GM19468 (cell line): Measurements from ENCODE around the gene RHOBTB3.
"Not testable (repeated sequence)": the region's sequence is repeated elsewhere in the genome, so short reads cannot be mapped to it uniquely, and the experiment has no call there.

Source experiments
- ATAC-seq: cut with Tn5 transposase; IDR thresholded peaks from one replicate; pipeline ENCODE4 v1.9.1; 2021; ENCODE audit warnings: mild to moderate bottlenecking, moderate library complexity, moderate number of reproducible peaks; ENCODE audit not compliant: unreplicated experiment; ENCODE audit errors: extremely low read depth

Gene RHOBTB3

GRCh38 chr5:95730730-95731570 is at the start of gene RHOBTB3:
TSS of gene RHOBTB3 (plus strand) at chr5:95731336. CDS start at chr5:95731683, 347 bp downstream.
- no peak for ATAC-seq

DNA sequence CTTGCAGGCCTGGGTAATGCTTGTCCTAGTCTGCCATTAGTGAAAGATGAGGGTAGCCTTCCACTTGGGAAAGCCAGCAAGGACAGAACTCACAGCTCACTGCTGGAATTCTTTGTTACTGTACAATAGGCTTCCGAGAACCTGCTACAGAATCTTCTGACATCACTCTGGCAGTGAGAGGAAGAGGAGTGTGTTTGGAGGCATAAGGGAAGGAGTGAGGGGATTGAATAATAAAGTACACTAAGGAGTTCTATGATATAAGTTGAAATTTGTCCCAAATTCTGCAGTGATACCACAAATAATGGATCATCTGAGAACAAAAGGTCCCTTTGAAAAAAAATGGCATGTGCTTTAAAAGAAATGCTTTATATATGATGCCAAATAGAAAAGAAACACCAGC is 48.2 kb upstream of the RHOBTB3 start, which contains the start of gene SPATA9:
Gene SPATA9 (minus strand): TSS at position 101 of the 400 bp plus-strand sequence. CDS start 137 bp downstream, outside the sequence.
- no peak for ATAC-seq

DNA sequence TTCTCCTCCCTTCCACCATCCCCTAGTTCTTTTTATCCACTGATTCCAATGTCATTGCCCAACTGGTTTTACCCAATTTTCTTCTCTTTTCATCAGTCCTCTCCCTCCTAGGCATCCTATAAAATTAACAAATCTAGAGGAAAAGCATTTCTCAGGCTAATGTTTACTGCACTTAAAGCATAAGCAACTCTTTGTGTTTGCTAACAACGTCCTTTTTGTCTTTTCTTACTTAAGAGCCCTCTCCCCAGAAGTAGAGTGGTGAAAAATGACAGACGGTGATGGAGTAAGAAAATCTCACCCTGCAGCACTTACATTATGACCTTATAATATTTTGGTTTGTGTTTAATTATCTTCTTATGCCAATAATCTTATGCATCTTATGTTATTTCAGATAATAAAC is 46.8 kb upstream of the RHOBTB3 start:
- ATAC-seq = no peak

- no peak for ATAC-seq
Observed at GRCh38 chr5:95686651-95687050, 44.5 kb upstream of the RHOBTB3 start.

GRCh38 chr5:95689680-95690079 is 41.5 kb upstream of the RHOBTB3 start:
- ATAC-seq = no peak

- no peak for ATAC-seq
Observed at GRCh38 chr5:95690333-95690732, 40.8 kb upstream of the RHOBTB3 start.

DNA sequence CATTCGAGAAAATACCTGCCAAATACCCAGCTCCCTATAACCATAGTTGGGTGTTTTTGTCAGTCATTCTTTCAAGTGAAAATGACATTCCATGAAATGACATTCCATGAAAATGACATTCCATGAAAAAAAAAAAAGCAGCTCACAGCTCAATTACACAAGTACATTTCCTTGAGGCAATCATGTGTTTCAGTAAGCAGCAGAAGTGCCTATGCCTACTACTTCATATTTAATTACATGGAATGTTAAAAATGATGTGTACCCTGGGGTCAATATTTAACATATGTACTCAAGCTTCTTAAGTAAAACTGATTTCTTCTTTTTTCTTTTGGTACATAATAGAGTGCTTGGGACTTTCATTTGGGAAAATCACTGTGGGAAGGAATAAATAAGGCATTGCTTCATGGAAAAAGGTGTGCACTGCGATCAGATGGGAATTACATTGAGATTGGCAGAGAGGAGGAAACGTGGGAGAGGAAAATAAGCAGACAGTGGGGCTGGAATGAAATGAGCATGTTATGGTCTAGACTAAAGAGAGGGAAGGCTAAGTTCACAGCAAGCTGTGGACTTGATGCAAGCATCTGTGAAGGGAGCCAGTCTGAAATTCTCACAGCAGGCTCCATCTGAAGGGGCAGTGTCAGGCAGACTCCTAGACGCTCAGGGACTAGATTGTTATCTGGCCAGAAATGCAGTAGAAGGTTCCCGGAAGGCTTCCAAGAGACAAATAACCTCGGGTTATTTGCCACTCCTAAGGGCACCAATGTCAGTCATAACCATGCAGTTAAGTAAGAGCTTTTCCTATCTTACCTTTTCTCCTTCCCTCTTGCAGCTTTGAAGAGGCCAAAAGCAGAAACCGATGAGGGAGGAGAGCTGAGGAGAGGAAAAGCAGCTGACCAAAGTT is 33.1 kb upstream of the RHOBTB3 start:
- no peak for ATAC-seq

DNA sequence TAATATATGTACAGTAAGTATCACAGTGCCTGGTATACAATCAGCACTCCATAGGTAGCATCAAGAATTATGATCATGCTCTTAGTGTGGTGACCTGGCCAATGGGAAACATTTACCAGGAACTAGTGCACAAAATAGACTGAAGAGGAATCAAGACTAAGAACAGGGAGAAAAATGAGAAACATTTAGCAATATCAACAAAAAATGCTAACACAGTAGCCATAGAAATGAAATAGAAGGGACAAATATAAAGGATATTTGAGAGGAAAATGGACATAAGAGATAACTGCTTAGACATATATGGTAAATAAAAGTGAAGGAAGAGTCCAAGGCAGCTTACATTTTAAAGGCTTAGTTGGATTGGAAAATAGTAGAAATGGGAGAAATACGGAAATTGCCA is 31.8 kb upstream of the RHOBTB3 start:
- ATAC-seq = no peak

DNA sequence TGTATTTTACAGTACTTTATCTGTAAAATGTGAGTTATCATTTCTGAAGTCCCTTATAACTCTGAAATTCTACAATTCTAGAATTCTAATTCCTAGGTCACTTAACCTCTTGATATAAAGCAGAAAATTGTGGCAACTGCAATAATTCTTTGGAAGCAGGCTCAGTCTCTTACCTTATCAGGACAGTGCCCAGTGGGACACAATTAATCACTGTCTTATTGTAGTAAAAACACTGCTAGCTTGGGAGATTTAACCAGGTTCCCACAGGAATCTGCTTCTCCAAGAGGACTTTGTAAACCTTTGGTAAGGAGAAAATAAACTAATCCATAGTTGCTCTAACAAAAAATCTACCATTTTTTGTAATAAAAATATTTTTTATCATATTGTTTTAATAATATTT is 30.1 kb upstream of the RHOBTB3 start:
- ATAC-seq = no peak

DNA sequence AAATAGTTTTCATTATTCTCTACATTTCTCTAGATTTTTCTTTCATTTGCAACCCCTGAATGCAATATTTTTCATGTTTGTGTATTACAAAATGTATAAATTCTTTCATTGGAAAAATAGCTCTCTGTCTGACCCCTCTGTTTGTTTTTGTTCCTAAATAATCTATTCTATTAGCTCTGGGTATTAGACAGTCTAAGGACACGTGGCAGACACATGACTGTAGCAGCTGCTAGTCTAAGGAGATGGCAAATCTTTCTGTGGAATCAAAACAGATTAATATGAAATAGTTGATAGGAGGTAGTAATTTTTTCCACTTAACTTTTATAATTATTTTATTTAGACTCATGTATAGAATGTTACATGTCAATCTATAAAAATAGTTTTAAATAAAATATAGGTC is 27.0 kb upstream of the RHOBTB3 start:
- no peak for ATAC-seq

DNA sequence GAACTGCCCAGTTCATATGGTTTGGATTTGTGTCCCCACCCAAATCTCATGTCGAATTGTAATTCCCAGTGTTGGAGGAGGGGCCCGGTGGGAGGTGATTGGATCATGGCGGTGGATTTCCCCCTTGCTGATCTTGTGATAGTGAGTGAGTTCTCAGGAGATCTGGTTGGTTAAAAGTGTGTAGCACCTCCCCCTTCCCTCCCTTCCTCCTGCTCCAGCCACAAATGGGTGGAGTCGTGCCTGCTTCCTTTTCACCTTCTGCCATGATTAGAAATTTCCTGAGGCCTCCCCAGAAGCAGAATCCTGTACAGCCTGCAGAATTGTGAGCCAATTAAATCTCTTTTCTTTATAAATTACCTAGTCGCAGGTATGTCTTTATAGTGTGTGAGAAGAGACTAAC is 24.9 kb upstream of the RHOBTB3 start:
- not testable (repeated sequence) for ATAC-seq

DNA sequence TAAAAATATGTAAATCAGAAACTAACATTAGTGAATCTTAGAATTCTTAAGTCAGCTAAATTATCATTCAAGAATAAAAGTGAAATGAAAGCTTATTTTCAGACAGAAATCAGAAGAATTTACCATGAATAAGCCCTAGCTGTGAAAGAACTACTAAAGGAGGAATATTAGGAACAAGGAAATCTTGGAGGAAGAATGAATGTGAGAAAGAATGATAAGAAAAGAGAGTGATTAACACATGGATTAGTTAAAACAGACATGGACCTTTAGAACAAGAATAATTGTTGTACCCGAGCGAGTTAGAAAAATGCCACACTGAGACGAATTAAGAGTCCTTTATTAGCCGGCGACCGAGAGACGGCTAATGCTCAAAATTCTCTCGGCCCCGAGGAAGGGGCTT is 24.1 kb upstream of the RHOBTB3 start:
- no peak for ATAC-seq

- not testable (repeated sequence) for ATAC-seq
Observed at GRCh38 chr5:95707534-95708188, 23.5 kb upstream of the RHOBTB3 start.

DNA sequence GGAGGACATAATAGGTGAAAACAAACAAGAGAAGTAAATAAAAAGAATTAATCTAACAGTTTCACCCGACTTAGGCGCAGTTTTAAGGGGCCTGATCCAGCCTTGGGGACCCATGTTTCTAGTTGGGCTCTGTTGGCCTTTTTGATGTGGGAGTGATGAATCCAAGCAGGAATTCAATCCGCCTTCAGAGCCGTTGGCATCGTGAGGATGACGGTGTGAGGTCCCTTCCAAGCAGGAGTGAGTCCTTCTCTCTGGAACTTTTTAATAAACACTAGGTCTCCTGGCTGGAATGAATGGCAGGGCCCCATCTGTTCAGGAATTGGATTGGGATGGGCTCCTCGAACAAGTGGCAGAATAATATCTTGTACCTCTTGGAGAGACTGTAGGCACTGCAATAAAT is 22.3 kb upstream of the RHOBTB3 start:
- no peak for ATAC-seq

GRCh38 chr5:95709967-95710650 is 21.0 kb upstream of the RHOBTB3 start:
- no peak for ATAC-seq

DNA sequence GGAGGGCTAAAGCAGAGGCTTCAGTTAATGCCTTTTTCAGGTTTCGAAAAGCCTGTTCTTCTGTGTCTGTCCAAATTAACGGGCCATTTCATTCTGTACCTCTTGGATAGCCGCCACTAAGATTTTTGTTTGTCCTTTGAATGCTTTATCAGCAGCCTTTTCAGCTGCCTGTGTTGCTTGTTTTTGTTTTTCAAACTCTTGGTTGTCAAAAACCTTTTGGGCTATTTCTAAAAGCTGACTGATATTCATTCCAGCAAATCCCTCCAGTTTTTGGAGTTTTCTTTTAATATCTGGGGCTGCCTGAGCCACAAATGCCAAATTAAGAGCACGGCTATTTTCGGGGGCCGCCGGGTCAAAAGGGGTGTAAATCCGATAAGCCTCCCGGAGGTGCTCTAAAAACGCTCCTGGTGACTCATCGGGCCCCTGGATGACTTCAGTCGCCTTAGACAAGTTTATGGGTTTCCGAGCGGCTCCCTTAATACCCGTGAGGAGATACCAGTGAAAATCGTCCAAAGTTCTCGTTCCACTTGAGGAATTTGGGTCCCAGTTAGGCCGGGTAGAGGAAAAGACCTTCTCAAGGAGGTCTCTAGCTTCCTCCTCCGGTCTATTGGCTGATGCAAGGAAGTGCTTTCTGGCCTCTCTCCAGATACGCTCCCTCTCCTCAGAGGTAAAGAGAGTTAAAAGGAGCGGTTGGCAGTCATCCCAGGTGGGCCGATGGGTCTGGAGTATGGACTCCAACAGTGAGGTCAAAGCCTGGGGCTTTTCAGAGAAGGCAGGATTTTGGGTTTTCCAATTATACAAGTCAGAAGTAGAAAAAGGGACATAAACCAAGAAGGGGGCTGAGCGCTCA is 20.3 kb upstream of the RHOBTB3 start:
- not testable (repeated sequence) for ATAC-seq

DNA sequence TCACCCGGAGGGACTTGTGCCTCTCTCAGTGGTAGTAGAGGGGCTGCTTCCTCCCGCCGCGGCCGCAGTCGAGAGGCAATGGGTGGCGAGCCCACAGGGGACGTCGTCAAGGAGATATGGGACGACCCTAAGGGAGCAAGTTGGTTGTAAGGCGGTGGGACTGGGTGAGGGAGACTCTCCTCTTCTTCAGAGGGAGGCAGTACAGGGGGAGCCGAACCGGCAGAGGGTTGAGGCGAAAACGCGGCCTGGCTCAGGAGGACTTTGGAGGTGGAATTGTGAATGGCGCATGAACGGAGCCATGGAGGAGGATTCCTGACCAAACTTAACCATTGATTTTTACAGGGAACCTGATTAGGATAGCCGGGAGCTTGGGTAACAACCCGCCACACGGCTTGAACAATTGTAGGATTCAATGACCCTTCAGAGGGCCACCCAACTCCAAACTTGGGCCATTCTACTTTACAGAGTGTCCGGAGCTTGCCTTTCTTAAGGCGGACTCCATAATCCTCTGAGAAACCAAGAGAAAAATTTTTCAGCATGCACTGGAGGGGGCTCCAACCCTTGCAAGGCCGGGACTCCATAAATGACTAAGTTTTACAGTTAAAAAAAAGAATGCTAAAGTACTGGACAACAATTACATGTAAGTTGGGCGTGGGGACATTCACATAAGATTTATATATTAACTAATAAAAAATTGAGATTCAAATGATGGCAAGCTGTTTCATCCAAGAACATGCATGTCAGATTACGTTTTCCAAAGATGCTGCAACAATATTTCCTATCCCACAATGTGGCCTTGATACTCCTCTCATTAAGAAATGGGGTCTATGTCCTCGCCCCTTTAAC is 19.4 kb upstream of the RHOBTB3 start:
- no peak for ATAC-seq

GRCh38 chr5:95712347-95712958 is 18.7 kb upstream of the RHOBTB3 start:
- no peak for ATAC-seq
